Putamen (tissue), 1 donor: Measurements from ENCODE around the gene ZFP92.
"Not testable (repeated sequence)": the region's sequence is repeated elsewhere in the genome, so short reads cannot be mapped to it uniquely, and the experiment has no call there.

Experiments used
- DNase-seq: peaks from one replicate; pipeline ENCODE4 v3.0.0-alpha.2; 2016; ENCODE audit warnings: low spot score

ZFP92 gene, protein sequence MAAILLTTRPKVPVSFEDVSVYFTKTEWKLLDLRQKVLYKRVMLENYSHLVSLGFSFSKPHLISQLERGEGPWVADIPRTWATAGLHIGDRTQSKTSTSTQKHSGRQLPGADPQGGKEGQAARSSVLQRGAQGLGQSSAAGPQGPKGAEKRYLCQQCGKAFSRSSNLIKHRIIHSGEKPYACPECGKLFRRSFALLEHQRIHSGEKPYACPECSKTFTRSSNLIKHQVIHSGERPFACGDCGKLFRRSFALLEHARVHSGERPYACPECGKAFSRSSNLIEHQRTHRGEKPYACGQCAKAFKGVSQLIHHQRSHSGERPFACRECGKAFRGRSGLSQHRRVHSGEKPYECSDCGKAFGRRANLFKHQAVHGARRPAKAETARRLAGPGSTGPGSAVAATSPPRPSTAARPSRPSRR

DNA sequence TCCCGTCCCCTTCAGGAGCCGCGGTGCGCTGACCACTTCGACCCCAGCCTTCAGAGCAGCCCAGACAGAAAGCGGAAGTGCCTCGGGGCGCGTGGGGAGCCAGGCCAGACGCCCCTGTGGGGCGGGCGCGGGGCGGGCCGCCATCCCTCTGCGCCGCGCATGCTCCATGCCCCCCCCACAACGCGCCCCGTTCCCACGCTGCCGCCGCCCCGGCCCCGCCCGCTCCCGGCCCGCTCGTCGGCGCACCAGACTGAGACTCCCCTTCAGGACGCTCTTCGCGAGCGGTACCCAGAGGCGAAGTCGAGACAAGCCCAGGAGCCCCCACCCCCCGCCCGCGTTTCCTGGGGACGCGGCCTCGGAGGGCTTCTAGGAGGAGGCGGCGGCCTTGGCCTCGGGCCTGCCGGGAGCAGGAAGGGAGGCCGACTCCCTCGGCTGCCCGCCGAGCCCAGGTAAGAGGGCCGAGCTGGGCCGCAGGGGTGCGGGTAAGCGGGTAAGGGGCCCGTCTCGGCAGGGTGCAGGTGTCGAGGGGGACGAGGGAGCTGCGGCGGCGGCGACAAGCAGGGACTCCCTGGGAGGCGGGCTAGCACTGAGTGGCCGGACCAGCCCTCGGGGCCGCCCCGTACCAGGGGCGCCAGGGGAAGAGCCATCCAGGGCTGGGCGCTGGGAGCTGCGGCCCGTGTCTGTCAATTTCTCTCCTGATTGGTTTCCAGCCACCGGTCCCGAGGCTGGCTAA, at the start of gene ZFP92:
Gene ZFP92 (plus strand): TSS at position 218 of the 733 bp plus-strand sequence. CDS start 6,851 bp downstream, outside the sequence.
- DNase-seq, result no peak

DNA sequence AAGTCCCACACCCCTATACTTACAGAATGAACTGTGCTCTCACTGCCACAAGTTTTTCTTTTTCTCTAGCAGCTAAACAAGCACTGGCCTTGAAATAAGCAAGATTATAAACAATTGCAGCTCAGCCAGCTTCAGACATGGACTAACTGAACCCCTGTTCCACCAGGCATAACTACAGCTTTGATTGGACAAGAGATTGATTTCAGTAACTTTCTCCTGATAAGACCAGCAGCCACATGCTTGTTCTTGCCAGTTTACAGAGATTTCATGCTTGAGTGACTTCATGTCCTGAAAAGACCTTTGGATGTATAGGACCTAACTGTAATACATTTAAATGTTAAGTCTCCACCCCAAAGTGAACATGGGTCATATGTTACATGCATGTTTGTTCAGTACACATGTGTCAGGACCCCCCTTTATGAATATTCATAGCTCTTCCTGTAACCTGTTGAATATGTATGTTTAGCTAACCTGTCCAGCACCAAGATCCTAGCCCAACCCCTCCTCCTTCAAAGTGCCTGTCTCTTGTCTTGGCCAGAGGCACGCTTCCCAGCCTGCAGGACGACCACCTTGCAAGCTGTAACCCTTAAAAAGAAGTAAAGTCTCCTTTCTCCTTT, 49.4 kb upstream of the ZFP92 start:
- DNase-seq, result no peak

DNA sequence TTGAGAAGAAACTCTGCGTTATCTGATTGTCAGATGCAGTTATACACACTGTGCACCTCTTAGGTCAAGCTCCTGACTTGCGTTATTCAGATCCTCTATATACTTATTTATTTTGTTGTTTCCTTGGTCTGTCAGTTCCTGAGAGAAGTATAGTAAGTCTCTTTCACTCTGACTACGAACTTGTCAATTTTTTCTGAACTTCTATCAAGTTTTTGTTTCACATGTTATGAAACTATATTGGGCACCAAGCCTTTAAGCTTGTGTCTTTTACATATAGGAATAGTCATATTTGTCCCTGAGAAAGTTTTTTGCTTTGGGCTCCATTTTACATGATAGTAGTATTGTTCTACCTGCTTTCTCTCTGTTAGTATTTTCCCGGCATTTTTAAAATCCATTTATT, 45.6 kb upstream of the ZFP92 start:
- no peak for DNase-seq

DNA sequence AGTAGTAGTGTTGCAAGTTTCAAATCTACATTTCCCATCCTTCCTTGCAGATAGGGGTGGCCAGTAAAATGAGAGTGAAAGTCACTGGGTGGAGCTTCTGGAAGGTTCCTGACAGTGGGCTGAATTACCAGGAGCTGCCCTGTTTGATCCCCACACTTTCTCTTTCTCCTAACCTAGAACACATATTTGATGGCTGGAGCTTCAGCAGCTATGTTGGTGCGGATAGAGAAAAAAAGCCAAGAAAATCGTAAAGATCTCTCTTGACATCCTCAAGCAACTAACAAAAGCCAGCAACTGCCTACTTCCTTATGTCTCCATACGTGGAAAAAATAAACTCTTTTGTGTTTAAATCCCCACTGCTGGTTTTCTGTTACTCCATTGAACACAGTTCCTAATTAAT, 45.2 kb upstream of the ZFP92 start:
- DNase-seq, result no peak

DNA sequence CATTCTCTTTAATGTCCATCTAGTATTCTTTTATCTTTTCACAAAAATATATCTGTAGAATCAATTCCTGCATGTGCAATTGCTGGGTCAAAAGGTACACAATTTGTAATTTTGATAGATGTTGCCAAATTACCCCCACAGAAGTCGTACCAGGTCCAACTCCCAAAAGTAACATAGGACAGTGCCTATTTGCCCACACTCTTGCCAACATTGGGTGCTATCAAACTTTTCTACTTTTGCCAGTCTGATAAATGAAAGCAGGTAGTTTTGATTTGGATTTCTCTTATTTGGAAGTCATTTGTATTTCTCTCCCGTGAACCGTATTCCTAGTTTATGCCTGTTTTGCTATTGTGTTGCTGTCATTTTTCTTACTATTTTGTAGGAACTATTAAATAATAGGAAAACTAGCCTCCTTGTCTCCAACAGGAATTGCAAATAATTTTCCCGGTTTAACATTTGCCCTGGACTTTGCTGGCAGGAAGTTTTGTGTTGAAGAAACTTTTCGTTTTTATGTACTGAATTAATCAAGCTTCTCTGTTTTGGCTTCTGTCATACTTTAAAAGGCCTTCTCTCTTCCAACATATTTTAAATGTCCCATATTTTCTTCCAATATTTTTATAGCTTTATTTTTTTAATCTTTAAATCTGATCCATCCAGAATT, 44.3 kb upstream of the ZFP92 start:
- DNase-seq, result no peak

DNA sequence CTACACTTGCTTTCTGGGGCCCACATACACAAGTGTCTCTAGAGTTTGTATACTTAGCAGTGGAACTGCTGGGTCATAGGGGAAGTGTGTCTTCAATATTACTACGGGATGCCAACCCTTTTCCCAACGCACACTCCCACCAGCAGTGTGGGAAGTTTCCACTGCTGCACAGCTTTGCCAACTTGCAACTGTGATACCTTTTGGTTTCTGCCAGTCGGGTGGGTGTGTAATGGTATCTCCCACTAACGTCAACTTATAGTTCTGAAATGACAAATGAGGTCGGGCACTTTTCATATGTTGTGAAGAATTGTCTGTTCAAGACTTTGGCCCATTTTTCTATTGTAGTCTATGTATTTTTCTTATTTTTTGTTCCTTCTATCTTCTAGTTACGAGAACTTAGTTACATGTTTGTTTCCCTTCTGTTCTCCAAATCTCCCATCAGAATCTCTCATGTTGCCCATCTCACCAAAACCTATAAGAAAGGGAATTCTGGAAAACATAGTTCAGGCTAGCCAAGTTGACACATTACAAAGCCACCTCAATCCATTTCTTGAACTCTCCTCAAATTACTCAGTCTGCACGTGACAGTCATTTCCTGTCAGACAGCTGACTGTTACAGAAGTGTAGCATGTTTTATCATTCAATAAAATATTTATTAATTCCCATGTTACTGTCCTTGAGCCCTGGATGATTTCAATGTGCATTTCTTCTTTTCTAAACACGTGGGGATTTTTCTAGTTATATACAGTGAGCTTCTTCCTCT, 40.8 kb upstream of the ZFP92 start:
- DNase-seq, result no peak

DNA sequence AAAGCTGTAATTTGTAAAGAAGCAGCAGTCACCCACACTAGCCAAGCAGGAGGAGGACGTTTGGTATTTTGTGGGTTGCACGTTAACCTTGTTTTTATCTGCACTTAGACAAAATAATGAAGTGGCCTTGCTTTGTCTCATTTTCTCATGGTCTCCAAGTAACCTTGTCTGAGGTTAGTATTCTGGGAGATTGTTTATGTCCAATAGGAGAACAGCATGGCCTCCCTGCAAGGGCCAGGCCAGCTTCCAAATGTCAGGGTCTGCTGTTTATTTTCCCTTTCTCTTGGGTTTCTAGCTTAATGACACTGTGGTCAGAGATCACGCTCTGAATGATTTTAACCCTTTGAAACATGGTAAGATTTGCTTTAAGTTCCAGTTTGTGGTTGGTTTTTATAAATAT, 40.0 kb upstream of the ZFP92 start:
- DNase-seq, result no peak

DNA sequence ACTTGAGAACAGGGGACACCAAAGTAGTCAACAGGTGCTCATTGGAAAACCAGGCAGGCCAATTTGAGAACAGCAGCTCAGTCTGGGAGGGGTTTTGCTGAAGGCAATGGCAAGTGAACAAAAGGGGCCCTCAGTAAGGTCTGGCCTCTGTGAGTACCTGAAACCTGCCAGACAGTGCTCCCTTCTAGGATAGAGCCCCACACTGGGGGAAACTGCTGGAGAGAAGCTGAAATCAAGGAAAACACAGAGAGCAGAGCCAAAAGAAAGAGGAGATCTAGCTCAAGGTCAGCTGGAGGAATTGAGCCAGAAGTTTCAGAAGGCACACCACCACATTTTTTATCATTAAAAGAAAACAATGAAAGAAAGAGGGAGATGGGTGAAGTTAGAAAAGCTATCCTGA, 38.3 kb upstream of the ZFP92 start:
- no peak for DNase-seq

DNA sequence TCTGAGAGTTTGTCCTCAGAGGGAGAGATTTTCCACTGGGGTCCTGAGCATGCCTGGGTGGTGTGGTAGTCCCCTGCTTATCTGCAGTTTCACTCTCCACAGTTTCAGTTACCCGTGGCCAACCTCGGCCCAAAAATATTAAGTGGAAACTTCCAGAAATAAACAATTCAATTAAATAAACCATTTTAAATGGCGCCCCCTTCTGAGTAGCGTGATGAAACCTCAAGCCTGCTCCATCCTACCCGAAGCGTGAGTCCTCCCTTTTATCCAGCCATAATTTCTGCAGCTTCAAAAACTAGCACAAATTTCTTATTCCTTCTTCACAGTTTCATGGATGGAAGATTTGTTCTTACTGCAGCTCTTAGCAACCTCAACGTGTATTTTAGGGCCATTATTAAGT, 36.8 kb upstream of the ZFP92 start:
- DNase-seq, result no peak

DNA sequence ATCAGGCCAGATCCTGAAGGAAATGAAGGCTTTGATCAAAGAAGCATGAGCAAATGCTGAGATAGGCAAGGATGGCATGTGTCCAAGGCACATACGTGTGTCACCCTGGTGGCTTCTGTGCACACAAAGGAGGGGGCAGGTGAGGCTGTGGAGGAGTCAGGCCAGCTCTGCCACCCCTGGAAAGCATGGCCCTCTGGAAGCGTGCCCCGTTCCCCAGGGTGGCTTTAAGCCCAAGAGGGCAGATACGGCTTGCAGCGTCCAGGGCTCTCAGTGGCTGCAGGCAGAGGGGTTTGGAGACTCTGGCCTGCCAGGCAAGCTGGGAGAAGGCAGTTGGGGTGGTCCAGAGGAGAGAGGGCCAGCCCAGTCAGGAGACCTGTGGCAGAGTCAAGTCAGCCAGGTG, 35.7 kb upstream of the ZFP92 start:
- DNase-seq, result no peak

DNA sequence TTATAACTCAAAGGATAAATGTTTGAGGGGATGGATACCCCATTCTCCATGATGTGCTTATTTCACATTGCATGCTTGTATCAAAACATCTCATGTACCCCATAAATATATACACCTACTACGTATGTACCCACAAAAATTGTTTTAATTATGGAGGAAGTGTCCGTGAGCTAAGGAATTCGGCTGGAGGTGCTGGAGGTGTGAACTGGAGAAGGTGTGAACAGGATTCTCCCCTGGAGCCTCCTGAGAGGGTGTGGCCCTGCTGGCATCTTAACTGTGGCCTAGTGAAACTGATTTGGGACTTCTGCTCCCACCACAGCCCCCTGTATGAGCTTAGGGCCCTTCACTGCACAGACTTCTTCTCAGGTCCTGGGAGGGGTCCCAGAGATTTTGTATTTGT, 33.5 kb upstream of the ZFP92 start:
- DNase-seq, result no peak

DNA sequence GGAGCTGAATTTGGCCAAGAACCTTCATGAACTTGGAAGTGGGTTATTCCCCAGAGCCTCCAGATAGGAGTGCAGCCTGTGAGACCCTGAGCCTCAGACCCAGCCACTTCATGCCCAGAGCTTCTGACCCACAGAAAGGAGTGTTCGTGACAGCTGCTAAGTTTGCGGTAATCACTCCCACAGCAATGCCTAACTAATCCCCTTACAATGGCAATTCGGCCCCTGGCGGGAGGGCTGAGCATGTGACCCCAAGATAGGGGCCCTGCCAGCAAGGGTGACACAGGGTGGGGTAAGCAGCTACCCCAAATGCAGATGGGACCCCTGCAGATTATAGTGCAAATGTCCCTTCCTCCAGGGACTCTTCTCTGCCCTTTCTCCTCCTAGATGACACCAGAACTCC, 32.7 kb upstream of the ZFP92 start:
- DNase-seq, result no peak

DNA sequence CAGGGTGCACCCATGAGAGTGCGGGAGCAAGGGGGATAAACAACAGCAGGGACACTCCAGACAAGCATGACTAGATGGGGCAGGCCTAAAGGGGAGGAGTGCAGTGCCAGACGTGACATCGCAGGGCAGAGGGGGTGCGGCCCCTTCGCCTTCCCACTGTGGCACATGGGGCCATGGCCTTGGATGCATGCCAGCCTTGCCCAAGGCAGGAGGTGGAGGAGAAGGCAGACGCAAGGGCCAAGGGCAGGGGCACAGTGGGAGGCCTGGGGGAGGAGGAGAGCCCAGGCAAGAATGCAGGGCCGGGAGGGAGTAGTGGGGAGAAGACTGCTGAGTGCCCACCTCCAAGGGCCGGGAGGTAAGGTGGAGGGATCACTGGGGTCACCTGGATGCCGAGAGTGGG, 31.8 kb upstream of the ZFP92 start:
- no peak for DNase-seq

DNA sequence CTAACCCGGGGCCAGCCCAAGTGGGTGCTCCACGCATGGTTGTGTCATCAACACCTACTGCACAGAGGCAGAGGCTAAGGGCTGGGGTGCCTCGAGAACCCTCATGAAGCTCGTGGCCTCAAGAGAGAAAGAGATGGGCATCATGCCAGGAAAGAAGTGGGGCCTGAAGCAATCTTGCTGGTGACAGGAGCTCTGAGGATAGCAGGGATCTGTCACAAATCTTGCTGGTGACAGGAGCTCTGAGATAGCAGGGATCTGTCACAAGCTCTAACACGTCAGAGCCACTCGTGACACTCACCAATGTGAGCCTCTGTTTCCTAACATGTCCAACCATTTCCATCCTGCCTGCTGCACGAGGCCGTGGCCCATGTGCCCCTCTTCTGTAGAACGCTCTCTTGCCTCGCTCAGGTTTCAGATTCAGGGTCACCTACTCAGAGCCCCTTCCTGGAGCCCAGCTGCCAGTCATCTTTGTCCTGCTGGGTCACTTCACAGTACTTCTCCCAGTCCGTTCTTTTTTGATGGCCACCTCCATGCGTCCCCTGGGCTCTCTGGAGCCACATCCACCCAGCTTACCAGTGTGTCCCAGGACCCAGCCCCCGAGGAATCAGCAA, 31.2 kb upstream of the ZFP92 start:
- DNase-seq, result no peak

DNA sequence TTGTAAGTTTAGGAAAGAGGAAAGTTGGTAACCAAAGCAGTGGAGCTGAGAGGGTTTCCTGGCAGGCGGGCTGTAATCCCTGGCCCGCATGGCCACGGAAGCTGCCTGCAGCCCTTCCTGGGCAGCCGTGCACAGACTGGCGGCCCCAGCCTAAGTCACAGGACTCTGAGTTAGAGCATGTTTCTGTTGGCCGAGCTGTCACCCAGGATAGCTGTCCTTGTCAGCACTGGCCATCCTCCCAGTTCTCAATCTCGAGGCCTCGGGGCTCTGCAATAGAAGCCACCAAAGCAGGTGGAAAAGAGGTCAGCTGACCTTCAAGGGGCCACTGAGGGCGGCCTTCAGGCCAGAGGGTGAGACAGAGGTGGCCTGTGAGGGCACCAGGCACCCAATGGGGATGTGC, 30.6 kb upstream of the ZFP92 start:
- no peak for DNase-seq

DNA sequence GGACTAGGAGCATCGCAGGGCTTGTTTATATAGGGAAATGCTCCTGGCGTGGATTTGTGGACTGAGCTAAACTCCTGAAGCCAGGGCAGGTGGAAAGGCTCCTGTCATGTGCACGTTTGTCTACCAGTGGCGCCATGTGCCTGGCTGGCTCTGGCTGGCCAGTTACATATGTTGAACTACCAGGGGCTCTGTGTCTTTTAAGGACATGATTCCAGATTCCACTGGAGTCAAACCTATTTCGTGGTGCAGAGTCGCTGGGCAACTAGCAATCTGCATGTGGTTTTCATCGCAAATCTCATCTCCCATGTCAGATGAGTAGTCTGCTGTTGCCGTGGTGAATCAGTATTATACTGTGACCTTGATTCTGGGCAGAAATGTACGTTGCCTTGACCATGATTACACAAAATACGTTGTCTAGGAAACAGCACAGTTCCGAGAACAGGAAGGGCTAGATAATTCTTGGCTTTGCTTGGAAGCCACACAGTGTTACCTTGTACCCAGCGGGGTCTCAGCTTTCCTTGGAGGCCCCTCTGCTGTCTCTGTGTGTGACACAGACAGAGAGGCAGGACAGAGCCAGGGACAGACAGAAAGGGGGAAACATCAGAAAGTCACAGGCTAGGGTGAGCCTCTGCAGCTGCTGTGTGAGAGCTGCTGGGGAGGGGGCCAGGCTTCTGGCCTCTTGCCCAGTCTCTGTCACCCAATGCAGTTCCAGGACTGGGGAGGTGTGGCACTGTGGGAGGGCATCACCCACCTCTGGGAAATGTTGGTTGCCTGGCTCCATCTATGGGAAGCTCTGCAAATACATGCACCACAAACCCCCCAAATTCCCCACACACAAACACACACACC, 29.4 kb upstream of the ZFP92 start:
- DNase-seq, result no peak

DNA sequence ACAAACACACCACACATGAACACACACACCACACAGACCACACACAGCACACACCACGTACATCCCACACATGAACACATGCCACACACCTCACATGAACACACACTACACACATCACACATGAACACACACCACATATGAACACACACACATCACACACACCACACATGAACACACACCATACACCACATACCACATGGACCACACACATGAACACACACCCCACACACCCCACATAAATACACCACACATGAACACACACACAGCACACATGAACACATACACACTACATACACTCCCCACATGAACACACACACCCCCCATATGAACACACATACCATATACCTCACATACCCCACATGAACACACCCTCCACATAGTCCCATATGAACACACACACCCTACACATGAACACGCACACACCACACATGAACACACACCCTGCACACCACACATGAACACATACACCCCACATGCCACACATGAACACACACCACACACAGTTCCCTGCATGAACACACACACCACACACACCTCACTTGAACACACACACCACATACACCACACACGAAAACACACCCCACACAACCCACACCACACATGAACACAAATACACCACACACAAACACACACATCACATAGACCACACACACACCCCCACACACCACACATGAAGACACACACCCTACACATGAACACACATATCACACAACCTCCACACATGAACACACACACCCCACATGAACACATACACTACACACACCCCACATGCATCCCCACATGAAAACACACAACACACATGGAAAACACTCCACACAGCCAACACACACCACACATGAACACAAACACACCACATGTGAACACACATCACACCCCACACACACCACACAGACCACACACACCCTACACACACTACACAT, 28.4 kb upstream of the ZFP92 start:
- DNase-seq, result no peak

DNA sequence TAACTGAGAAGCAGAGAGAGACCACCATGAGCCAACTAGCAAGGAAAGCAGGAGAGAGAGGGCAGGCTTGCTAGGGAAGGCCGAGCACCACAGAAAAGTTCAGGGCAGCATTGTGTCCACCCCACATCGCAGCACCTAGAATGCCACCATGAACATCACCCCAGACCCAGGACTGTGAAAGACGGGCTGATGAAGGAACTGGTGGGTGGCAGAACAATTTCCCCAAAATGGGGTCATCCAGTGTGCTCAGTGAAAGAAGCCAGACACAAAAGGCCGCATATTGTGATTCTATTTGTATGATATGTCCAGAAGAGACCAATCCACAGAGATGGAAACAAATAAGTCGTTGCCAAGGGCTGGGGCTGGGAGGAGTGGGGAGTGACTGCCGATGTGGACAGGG, 26.9 kb upstream of the ZFP92 start:
- DNase-seq, result no peak

DNA sequence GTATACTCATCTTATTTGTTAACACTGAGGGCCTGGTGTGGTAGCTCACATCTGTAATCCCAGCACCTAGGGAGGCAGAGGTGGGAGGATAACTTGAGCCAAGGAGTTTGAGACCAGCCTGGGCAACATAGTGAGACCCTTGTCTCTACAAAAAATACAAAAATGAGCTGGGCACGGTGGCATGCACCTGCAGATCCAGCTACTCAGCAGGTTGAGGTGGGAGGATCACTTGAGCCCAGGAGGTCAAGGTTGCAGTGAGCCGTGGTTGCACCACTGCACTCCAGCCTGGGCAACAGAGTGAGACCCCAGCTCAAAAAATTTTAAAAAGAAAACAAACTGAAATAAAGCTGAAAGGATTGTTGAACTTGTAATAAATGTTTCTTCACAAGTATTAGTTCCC, 26.3 kb upstream of the ZFP92 start:
- DNase-seq, result not testable (repeated sequence)
